Peyer's patch (tissue), 4 donors: ENCODE measurements around the gene LIN54.
A peak's percentile ranks its signal among the peaks of the same experiment; 100 is the strongest.

Source experiments
- CTCF ChIP-seq, 6 experiments: fragments of 450-650 bp in 4 of 6; fragments of 200-600 bp in 2 of 6; sonication (generic) in 1 of 6; IDR thresholded peaks; one replicate each; pipeline ENCODE4 v1.5.1; 2017 to 2019; ENCODE audit warnings: antibody characterized with exemption in 6 of 6, mild to moderate bottlenecking in 3 of 6, moderate library complexity in 1 of 6
- POLR2A ChIP-seq, 2 donors: fragments of 450-650 bp; IDR thresholded peaks; one replicate each; pipeline ENCODE4 v1.5.1; 2017; ENCODE audit warnings: antibody characterized with exemption in 2 of 2, mild to moderate bottlenecking in 2 of 2, moderate library complexity in 2 of 2

GRCh38 chr4:83012687-83013419 lies 2.2 kb upstream of the LIN54 start:
- TF ChIP-seq POLR2A (IDR thresholded peaks at IDR 0.05) (peak; percentile 52 to 69), CTCF (IDR thresholded peaks at IDR 0.05) (peak; percentile 59 to 82 (median 72))
